PC-9 (cell line): Measurements from ENCODE around the gene EXD3.

Experiments used
- CTCF ChIP-seq: fragments of 200-600 bp; sonication (generic); conservative IDR thresholded peaks from 2 replicates; pipeline ENCODE4 v1.6.1; 2017; ENCODE audit warnings: mixed run types, antibody characterized with exemption, mild to moderate bottlenecking, moderate library complexity
- EZH2 ChIP-seq: fragments of 200-600 bp; sonication (generic); IDR thresholded peaks from 2 replicates; pipeline ENCODE4 v1.8.0; 2017; ENCODE audit warnings: antibody characterized with exemption, low read depth

GRCh38 chr9:137395666-137396010, 27.3 kb downstream of the EXD3 start:
- TF ChIP-seq CTCF (no peak), EZH2 (no peak)
